ENCODE measurements around the gene LRFN2.

- TF ChIP-seq, protein P1, sequence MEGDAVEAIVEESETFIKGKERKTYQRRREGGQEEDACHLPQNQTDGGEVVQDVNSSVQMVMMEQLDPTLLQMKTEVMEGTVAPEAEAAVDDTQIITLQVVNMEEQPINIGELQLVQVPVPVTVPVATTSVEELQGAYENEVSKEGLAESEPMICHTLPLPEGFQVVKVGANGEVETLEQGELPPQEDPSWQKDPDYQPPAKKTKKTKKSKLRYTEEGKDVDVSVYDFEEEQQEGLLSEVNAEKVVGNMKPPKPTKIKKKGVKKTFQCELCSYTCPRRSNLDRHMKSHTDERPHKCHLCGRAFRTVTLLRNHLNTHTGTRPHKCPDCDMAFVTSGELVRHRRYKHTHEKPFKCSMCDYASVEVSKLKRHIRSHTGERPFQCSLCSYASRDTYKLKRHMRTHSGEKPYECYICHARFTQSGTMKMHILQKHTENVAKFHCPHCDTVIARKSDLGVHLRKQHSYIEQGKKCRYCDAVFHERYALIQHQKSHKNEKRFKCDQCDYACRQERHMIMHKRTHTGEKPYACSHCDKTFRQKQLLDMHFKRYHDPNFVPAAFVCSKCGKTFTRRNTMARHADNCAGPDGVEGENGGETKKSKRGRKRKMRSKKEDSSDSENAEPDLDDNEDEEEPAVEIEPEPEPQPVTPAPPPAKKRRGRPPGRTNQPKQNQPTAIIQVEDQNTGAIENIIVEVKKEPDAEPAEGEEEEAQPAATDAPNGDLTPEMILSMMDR (conservative IDR thresholded peaks at IDR 0.05 in 1 of 2, IDR thresholded peaks at IDR 0.05 in 1 of 2; ENCODE audit: extremely low read depth in 1 of 2, insufficient read depth in 1 of 2, low read depth in 1 of 2, low read length in 2 of 2): no peak
- no peak for TF ChIP-seq EZH2 (IDR thresholded peaks at IDR 0.05; ENCODE audit: borderline replicate concordance, low read length)
Observed at GRCh38 chr6:40500227-40500626, 86.9 kb downstream of the LRFN2 start.

Measured in mammary epithelial cell (primary cell).